ENCODE measurements around the gene C3orf22. TPM values are rescaled to one million over a fixed set of nuclear protein-coding genes. Genes with fewer than 3 reads are reported as not detected.

C3orf22 gene
- total RNA-seq: not detected in 2 replicates

DNA sequence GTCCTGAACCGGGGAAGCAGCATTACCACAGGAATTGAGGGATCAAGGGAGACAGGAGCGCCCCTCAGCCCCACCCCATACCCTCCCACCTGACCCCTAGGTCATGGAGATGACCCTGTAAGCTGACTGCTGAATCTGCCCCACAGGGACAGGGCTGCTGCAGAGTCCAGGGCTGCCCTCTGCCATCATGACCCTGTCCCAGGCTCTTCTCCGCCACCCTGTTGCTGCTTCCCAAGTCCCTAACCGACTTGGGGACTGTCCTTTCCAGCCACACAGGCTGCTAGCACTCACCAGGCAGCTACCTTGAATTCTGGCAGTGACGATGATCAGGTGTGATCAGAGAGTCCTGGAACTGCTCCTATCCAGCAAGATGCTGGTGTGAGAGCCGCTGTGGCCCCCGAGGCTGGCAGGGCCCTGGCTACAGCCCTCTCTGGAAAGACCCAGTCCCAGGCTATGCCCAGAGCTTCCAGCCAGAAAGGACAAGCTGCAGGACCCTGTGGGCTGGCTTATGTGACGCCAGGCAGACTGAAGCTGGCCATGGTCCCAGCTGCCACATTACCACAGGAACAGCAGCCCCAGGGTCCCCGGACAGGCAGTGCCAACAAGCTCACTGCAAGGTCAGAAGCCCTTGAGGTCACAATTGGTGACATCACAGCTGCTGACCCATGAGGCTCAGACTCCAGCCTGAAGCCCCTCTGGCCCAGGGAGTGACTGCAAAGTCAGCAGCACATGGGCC is at the start of gene C3orf22:
TSS of gene C3orf22 (minus strand) at position 597 of the 736 bp plus-strand sequence. CDS start 5,542 bp downstream, outside the sequence.

GRCh38 chr3:126523745-126524428 is 34.8 kb downstream of the C3orf22 start, which contains the start of gene CHST13:
Gene CHST13, plus strand, starts transcription at chr3:126524155. Its CDS starts 178 bp downstream, at chr3:126524333.

DNA sequence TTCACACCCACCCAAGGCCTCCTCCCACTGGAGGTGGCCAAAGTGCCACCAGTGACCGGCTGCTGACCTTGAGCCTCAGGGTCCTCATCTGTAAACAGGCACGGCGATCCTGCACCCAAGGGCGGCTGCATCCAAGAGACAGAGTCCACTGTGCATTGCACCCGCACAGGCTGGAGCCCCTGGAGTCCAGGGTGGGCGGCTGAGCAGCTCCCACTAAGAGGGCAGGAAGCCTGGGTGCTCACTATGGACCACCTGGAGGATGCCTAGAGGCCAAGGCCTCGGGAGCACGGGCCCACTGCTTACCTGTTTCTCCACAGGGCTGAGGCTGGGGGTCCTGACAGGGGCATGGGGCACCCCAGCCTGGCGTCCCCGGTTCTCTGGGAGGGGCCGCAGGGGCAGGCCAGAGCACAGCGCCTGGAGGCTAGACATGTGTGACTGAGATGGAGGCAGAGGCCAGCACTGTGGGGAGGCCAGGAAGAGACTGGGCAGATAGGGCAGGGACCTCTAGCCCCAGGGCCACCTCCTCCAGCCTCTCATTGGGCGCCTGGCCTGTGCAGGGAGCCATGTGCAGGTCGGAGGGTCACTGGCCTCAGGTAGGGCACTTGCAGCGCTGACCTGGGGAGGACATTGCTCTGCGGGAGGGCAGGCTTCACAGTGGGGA is 41.3 kb downstream of the C3orf22 start, which contains the start of gene UROC1:
TSS of gene UROC1 (minus strand) at position 483 of the 661 bp plus-strand sequence. CDS start at position 429, 54 bp downstream.

Other genes starting within 250 kb of the C3orf22 start
- 0.63 and 0.75 TPM in 2 replicates for gene KLF15, start 201.5 kb downstream of the C3orf22 start, total RNA-seq
- not detected in 2 replicates for gene CFAP100, start 164.0 kb downstream of the C3orf22 start, total RNA-seq
- gene ZXDC, start 83.0 kb downstream of the C3orf22 start, total RNA-seq: 14.6 and 18.7 TPM in 2 replicates
- not detected in 2 replicates for gene UROC1, start 41.2 kb downstream of the C3orf22 start, total RNA-seq
- not detected in 2 replicates for gene CHST13, start 34.8 kb downstream of the C3orf22 start, total RNA-seq
- gene TXNRD3, start 96.2 kb upstream of the C3orf22 start, total RNA-seq: 6.0 and 8.7 TPM in 2 replicates
- gene CHCHD6, start 145.3 kb upstream of the C3orf22 start, total RNA-seq: 12.3 and 15.8 TPM in 2 replicates

Measured in endothelial cell of coronary artery (primary cell).